Keratinocyte (primary cell): ENCODE measurements around the gene TTC33. TPM values are rescaled to one million over a fixed set of nuclear protein-coding genes. Genes with fewer than 3 reads are reported as not detected.
"Not testable (repeated sequence)": the region's sequence is repeated elsewhere in the genome, so short reads cannot be mapped to it uniquely, and the experiment has no call there.

Experiments
- DNase-seq: peaks from one replicate; pipeline ENCODE4 v3.0.0-alpha.2; 2011; ENCODE audit warnings: low read depth, missing footprints, low spot score
- FAIRE-seq: peaks from 2 replicates; lab custom pipeline; 2011; peaks lifted over from hg19 to GRCh38; lab: Jason Lieb, UNC
- H2AFZ ChIP-seq: 2 replicates; pipeline ENCODE4 v1.6.0; 2012; ENCODE audit warnings: low read length, control low read depth, inconsistent platforms; ENCODE audit not compliant: control insufficient read depth
- H3K27ac ChIP-seq: 2 replicates; pipeline ENCODE4 v1.5.1; 2011; ENCODE audit warnings: low read length; ENCODE audit not compliant: control insufficient read depth, insufficient read depth
- H3K27me3 ChIP-seq: 3 replicates; pipeline ENCODE4 v1.6.0; 2011; ENCODE audit warnings: low read length; ENCODE audit not compliant: control insufficient read depth, insufficient read depth; ENCODE audit errors: extremely low read depth
- H3K36me3 ChIP-seq, 2 experiments: 2 replicates in 1 of 2; 3 replicates in 1 of 2; pipeline ENCODE4 v1.5.1; 2011; ENCODE audit warnings: low read length in 2 of 2, mild to moderate bottlenecking in 1 of 2; ENCODE audit not compliant: control insufficient read depth in 2 of 2, insufficient read depth in 2 of 2; ENCODE audit errors: extremely low read depth in 1 of 2
- H3K4me1 ChIP-seq: 3 replicates; pipeline ENCODE4 v1.5.1; 2011; ENCODE audit warnings: low read length; ENCODE audit not compliant: control insufficient read depth, insufficient read depth; ENCODE audit errors: extremely low read depth
- H3K4me2 ChIP-seq: 3 replicates; pipeline ENCODE4 v1.6.0; 2011; ENCODE audit warnings: low read depth, low read length; ENCODE audit not compliant: control insufficient read depth, insufficient read depth; ENCODE audit errors: extremely low read depth
- H3K4me3 ChIP-seq, 3 experiments: fragments of 200-600 bp in 1 of 3; sonication (generic) in 1 of 3; 2 replicates in 2 of 3; 3 replicates in 1 of 3; pipeline ENCODE4 v1.5.1; 2011 to 2016; ENCODE audit warnings: low read length in 3 of 3, mild to moderate bottlenecking in 3 of 3, control low read depth in 2 of 3, inconsistent platforms in 1 of 3, low read depth in 1 of 3, mixed read lengths in 1 of 3, mixed run types in 1 of 3, moderate library complexity in 1 of 3; ENCODE audit not compliant: control insufficient read depth in 2 of 3, insufficient read depth in 2 of 3; ENCODE audit errors: extremely low read depth in 1 of 3
- H3K79me2 ChIP-seq: 2 replicates; pipeline ENCODE4 v1.6.0; 2012; ENCODE audit warnings: low read length; ENCODE audit not compliant: control insufficient read depth, insufficient read depth
- H3K9ac ChIP-seq: 3 replicates; pipeline ENCODE4 v1.6.0; 2011; ENCODE audit warnings: low read length; ENCODE audit not compliant: control insufficient read depth, insufficient read depth; ENCODE audit errors: extremely low read depth
- H3K9me1 ChIP-seq: 3 replicates; pipeline ENCODE4 v1.6.0; 2011; ENCODE audit warnings: low read length; ENCODE audit not compliant: control insufficient read depth, insufficient read depth; ENCODE audit errors: extremely low read depth
- H3K9me3 ChIP-seq: 2 replicates; pipeline ENCODE4 v1.5.1; 2012; ENCODE audit warnings: low read depth, low read length; ENCODE audit not compliant: control insufficient read depth
- H4K20me1 ChIP-seq: 3 replicates; pipeline ENCODE4 v1.6.0; 2011; ENCODE audit warnings: low read length; ENCODE audit not compliant: control insufficient read depth, insufficient read depth; ENCODE audit errors: extremely low read depth
- CTCF ChIP-seq, 3 experiments: IDR thresholded peaks in 1 of 3; conservative IDR thresholded peaks in 1 of 3; optimal IDR thresholded peaks in 1 of 3; 2 replicates in 2 of 3; 3 replicates in 1 of 3; pipeline versions ENCODE3 to v1.5.1; 2011; ENCODE audit warnings: low read length in 3 of 3, mild to moderate bottlenecking in 3 of 3, moderate library complexity in 2 of 3, control low read depth in 1 of 3, inconsistent platforms in 1 of 3; ENCODE audit not compliant: insufficient read depth in 2 of 3; ENCODE audit errors: extremely low read depth in 1 of 3
- EZH2 ChIP-seq: IDR thresholded peaks from one replicate; pipeline ENCODE4 v1.6.1; 2012; ENCODE audit warnings: inconsistent platforms, mild to moderate bottlenecking, low read length, moderate library complexity
- dilution Hi-C: fragments of 300-500 bp; cut with MboI; formaldehyde crosslinking; loops from one replicate; pipeline ENCODE4 v1.7.0; 2020; ENCODE audit warnings: low sequenced_read_pairs; ENCODE audit not compliant: extremely low pct_ligation_motif_present
- polyA plus RNA-seq, 5 experiments: library from polyadenylated mRNA; depleted of rRNA in 3 of 5; stranded (reverse) in 3 of 5; stranded (forward) in 1 of 5; unstranded in 1 of 5; fragments of >200 nt; gene quantifications; 1 replicate in 1 of 5; 2 replicates in 3 of 5; 3 replicates in 1 of 5; pipeline versions ENCODE4 v1.2.1 to v1.2.3, GENCODE V29; 2011 to 2012; ENCODE audit warnings: missing spikeins in 2 of 5, low read depth in 1 of 5, low replicate concordance in 1 of 5

The TTC33 gene
- polyA plus RNA-seq, 1 donor (not counting 4 experiments of a cell fraction or from before 2014, with no cell fraction given): 7.1 TPM

GRCh38 chr5:40796487-40796889 is 40.7 kb upstream of the TTC33 start:
- FAIRE-seq: no peak
- peaks cover 61% of the 10 kb centered on the region for H3K79me2 ChIP-seq
- peaks cover 1% of the 10 kb centered on the region for H4K20me1 ChIP-seq
- no peak overlapping the region for H3K9ac ChIP-seq
- no peak for TF ChIP-seq EZH2
- TF ChIP-seq CTCF (optimal IDR thresholded peaks at IDR 0.05 in 1 of 3, IDR thresholded peaks at IDR 0.05 in 1 of 3, conservative IDR thresholded peaks at IDR 0.05 in 1 of 3; ENCODE audit: extremely low read depth in 1 of 3, insufficient read depth in 2 of 3, low read length in 3 of 3): no peak
- no peaks in the 10 kb centered on the region for H3K9me3 ChIP-seq
- H3K4me2 ChIP-seq: peak overlapping the region; percentile 87
- no peak for DNase-seq
- H3K27ac ChIP-seq: no peak overlapping the region
- no peaks in the 10 kb centered on the region for H3K9me1 ChIP-seq
- no peak overlapping the region for H2AFZ ChIP-seq
- H3K36me3 ChIP-seq: peaks cover 0 to 2% of the 10 kb centered on the region in 2 experiments
- peak overlapping the region; percentile 88 to 95 (median 91) for H3K4me3 ChIP-seq
- H3K27me3 ChIP-seq: no peaks in the 10 kb centered on the region
- peaks cover 15% of the 10 kb centered on the region for H3K4me1 ChIP-seq
- dilution Hi-C loops: no loop called here

- H3K9me3 ChIP-seq, H3K9me1 ChIP-seq, H3K4me2 ChIP-seq, dilution Hi-C loops, H3K27ac ChIP-seq, H3K4me3 ChIP-seq, H3K9ac ChIP-seq, FAIRE-seq, H3K27me3 ChIP-seq, H3K36me3 ChIP-seq, H2AFZ ChIP-seq, DNase-seq: not testable (repeated sequence)
- H4K20me1 ChIP-seq: peaks cover 11% of the 10 kb centered on the region
- H3K4me1 ChIP-seq: peaks cover 21% of the 10 kb centered on the region
- H3K79me2 ChIP-seq: peaks cover 77% of the 10 kb centered on the region
Measured at GRCh38 chr5:40794877-40795276, 39.1 kb upstream of the TTC33 start.

- peaks cover 20% of the 10 kb centered on the region for H3K4me1 ChIP-seq
- H3K36me3 ChIP-seq, H3K9ac ChIP-seq, H3K4me3 ChIP-seq, H2AFZ ChIP-seq, H3K4me2 ChIP-seq, DNase-seq, H3K9me3 ChIP-seq, H3K9me1 ChIP-seq, dilution Hi-C loops, H3K27me3 ChIP-seq, H3K27ac ChIP-seq, FAIRE-seq: not testable (repeated sequence)
- peaks cover 11% of the 10 kb centered on the region for H4K20me1 ChIP-seq
- H3K79me2 ChIP-seq: peaks cover 82% of the 10 kb centered on the region
Measured at GRCh38 chr5:40794340-40794739, 38.6 kb upstream of the TTC33 start.

- FAIRE-seq, H3K27ac ChIP-seq, H3K4me3 ChIP-seq, H3K9me1 ChIP-seq, DNase-seq, H2AFZ ChIP-seq, H3K36me3 ChIP-seq, dilution Hi-C loops, H3K9me3 ChIP-seq, H3K4me2 ChIP-seq, H3K27me3 ChIP-seq, H3K9ac ChIP-seq: not testable (repeated sequence)
- Histone ChIP-seq H3K79me2 (peaks cover 99% of the 10 kb centered on the region), H3K4me1 (peaks cover 15% of the 10 kb centered on the region), H4K20me1 (peaks cover 11% of the 10 kb centered on the region)
Measured at GRCh38 chr5:40792691-40793090, 36.9 kb upstream of the TTC33 start.
